Hippocampal formation (tissue), 2 donors: ENCODE measurements around the gene SHLD1.
"Not testable (repeated sequence)": the region's sequence is repeated elsewhere in the genome, so short reads cannot be mapped to it uniquely, and the experiment has no call there.

Experiments
- DNase-seq, 2 donors: peaks; one replicate each; lab custom pipeline; 2025; lab: John Stamatoyannopoulos, UW

Gene SHLD1

GRCh38 chr20:5749952-5750779, at the start of gene SHLD1:
SHLD1 (plus strand) TSS chr20:5750401; CDS start chr20:5772866, 22,465 bp downstream.
- peak; percentile 83 to 84 for DNase-seq

GRCh38 chr20:5702339-5702738, 47.9 kb upstream of the SHLD1 start:
- not testable (repeated sequence) for DNase-seq

GRCh38 chr20:5703681-5704101, 46.5 kb upstream of the SHLD1 start:
- no peak for DNase-seq

GRCh38 chr20:5705827-5706226, 44.4 kb upstream of the SHLD1 start:
- no peak for DNase-seq

- DNase-seq, result no peak
Measured at GRCh38 chr20:5706797-5707196, 43.4 kb upstream of the SHLD1 start.

- no peak for DNase-seq
Measured at GRCh38 chr20:5710551-5710950, 39.6 kb upstream of the SHLD1 start.

- DNase-seq, result no peak
Measured at GRCh38 chr20:5714261-5715041, 35.8 kb upstream of the SHLD1 start.

- no peak for DNase-seq
Measured at GRCh38 chr20:5715071-5715841, 34.9 kb upstream of the SHLD1 start.

- DNase-seq, result no peak
Measured at GRCh38 chr20:5716953-5717352, 33.2 kb upstream of the SHLD1 start.

GRCh38 chr20:5718896-5719595, 31.2 kb upstream of the SHLD1 start:
- DNase-seq, result no peak

GRCh38 chr20:5719861-5720403, 30.3 kb upstream of the SHLD1 start:
- DNase-seq, result no peak

GRCh38 chr20:5720696-5721095, 29.5 kb upstream of the SHLD1 start:
- DNase-seq, result no peak

- not testable (repeated sequence) for DNase-seq
Measured at GRCh38 chr20:5721356-5721755, 28.8 kb upstream of the SHLD1 start.

GRCh38 chr20:5722927-5723326, 27.3 kb upstream of the SHLD1 start:
- DNase-seq, result no peak

- DNase-seq, result not testable (repeated sequence)
Measured at GRCh38 chr20:5725183-5725463, 25.1 kb upstream of the SHLD1 start.

GRCh38 chr20:5727018-5727515, 23.1 kb upstream of the SHLD1 start:
- no peak for DNase-seq

- DNase-seq, result no peak
Measured at GRCh38 chr20:5729348-5729747, 20.9 kb upstream of the SHLD1 start.

GRCh38 chr20:5730131-5730530, 20.1 kb upstream of the SHLD1 start:
- no peak for DNase-seq

GRCh38 chr20:5731753-5732366, 18.3 kb upstream of the SHLD1 start:
- DNase-seq, result peak in 1 of 2 donors; percentile 68

- no peak for DNase-seq
Measured at GRCh38 chr20:5734602-5735001, 15.6 kb upstream of the SHLD1 start.
